ENCODE measurements around the gene INPP4B.
"Not testable (repeated sequence)": the region's sequence is repeated elsewhere in the genome, so short reads cannot be mapped to it uniquely, and the experiment has no call there.

Gene INPP4B

GRCh38 chr4:142112451-142112850 is 733.6 kb downstream of the INPP4B start:
- DNase-seq: no peak

DNA sequence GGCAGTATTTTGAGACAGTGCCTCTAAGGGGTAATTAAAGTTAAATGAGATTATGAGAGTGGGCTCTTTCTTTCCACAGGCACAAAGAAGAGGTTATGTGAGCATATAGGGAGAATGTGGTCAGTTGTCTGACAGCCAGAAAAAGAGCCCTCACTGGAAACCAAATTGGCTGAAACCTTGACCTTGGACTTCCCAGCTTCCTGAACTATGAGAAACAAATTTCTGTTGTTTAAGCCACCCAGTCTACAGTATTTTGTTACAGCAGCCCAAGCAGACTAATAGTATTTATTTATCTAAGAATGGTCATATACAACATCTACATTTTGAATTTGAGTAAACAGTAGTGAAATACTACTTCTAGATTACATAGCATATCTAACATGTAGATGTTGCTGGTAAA is 736.0 kb downstream of the INPP4B start:
- DNase-seq: no peak

- no peak for DNase-seq
Measured at GRCh38 chr4:142104041-142104440, 742.1 kb downstream of the INPP4B start.

- DNase-seq: no peak
Measured at GRCh38 chr4:142101401-142101800, 744.7 kb downstream of the INPP4B start.

DNA sequence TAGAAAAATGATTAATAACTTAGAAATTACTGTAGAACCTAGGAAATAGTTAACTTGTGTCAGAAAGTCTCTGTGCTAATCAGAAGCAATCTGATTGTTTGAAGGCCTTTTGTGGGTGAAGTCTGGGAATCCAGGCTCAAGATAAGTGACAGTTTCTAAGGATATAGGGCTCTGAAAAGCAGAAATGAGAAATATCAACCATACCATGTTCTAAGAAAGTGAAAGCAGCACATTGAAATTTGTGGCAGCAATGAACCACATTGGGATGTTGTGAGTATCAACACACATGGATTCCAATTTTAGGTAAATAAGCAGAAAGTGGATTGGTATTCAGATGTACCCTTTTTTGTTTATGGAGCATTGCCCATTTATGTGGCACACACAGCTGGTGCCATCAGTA is 745.2 kb downstream of the INPP4B start:
- DNase-seq: no peak

DNA sequence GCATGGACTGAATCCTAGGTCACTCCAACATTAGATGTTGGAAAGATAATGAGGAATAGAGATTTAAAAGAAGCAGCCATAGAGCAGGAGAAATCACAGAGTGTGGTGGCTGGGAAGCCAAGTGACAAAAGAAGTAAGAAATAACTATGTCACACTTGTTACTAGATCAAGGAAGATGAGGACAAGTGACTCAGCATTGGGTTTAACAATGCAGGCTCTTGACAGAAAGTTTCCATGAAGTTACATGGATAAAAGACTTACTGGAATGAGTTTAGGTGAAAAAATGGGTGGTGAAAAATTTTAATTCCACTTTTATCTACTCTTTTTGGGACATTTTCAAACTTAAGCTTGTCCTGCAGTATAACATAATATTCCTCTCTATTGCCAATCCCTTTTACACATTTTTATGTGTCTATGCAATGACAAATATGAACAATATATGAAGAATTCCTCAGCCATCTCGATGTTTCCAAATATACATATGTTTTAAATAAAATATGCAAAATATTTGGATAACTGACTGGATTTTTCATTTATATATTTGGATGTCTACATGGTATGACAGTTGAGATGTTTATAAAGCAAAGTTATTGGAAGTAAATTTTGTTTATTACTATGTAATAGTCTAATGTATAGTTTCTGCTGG is 747.1 kb downstream of the INPP4B start:
- DNase-seq: no peak

DNA sequence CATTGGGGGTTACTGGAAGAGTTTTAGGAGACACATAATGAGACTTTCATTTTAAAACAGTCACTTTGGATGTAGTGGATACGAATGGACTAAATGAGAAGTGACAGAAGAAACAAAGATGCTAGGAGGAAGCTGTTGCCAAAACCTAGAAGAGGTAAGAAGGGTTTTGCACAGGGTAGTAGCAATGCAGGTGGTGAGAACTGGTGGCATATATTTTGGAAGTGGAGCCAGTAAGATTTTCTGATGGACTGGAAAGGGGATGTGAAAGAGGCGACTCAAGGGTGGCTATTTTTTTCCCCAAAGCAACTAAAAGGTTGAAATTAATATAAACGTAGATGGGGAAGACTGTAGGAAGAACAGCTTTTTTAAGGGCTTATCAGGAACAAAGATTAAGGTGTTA is 747.7 kb downstream of the INPP4B start:
- DNase-seq: no peak

- DNase-seq: no peak
Measured at GRCh38 chr4:142097015-142097414, 749.1 kb downstream of the INPP4B start.

DNA sequence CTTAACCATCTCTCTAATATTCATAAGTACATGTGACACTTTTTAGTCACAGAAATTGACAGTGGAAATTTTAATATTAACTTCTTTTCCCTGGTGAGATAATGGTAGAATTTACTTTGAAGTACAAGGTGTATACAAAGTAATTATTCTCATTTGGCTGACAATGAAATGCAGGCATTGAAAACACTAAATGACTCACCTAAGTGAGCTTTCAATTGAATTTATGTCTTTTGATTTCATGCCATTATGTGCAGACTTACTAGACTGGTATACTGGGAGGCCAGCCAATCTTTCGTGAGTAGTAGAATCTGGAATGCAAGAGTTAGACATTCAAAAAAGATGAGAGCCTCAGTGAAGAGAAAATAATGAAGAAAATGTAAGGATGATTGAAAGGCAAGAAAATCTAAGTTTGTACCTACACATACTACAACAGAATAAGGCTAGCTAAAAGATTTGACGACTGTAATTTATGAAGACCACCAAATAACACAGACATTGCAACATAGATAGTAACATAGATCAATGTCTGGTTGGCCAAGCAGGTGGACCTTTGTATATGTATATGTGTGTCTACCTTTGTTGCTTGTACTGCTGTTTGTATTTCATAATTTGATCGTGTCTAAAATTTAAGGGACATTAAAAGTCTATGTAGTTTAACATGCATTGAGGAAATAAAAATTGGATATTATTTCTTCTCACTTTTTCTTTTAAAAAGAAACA is 750.1 kb downstream of the INPP4B start:
- DNase-seq: no peak

GRCh38 chr4:142092941-142093340 is 753.2 kb downstream of the INPP4B start:
- no peak for DNase-seq

DNA sequence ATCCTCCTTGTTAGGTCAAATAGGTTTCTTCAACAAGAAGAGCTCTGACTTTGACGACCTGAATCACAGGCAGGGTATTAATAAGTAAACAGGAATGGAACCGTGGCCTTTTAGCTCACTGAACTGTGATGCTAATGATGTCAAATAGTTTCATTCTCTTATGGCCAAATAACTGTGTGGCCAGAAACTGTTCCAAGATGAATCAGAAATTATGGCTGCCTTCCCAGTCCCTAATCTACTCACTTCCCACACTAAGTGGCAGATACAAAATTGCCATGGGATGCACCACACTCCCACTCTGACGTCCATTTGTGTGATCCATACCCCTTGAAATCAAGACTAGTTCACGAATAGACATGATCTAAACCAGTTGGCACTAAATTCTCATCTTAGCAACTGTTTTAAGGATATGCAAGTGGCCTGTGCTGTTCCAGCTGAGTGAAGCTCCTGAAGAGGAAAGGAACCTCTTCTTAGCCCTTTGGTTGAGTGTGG is 754.4 kb downstream of the INPP4B start:
- DNase-seq: no peak

DNA sequence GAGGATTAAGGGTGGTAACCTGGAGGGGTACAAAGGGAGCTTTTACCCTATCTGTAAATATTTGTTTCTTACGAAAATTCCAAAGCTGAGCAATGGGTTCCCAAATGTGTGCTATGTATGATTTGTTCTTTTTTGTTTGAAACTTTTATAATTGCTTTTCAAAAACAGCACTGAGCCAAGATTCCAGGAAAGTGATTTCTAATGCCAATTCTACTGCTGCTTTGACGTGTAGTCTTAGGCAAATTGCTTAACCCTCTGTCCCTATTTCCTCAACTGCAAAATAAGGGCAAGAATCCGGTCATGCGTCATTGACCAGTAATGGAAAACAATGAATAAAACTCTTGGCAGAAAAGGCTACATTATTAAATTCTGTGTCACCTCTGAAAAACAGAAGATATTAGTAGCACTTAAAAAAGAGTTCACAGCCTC is 755.0 kb downstream of the INPP4B start:
- DNase-seq: no peak

DNA sequence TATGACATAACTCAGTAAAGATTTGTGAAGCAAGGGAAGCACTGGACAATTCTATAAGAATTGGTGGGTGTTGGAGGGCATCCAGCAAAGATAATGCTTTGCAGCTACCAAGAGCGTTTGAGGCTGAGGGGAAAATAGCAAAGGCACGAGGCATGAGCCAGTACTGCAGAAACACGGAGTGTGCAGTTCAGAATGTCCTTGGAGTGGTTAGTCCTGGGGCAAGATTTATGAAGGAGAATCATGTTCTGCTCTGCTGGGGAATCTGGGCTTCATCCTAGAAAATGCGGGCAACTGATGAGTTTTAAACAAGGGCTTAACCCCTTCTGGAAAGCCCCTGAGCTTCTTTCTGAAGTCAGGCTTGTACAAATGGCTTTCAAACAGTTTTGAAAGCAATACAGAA is 757.2 kb downstream of the INPP4B start:
- DNase-seq: no peak

DNA sequence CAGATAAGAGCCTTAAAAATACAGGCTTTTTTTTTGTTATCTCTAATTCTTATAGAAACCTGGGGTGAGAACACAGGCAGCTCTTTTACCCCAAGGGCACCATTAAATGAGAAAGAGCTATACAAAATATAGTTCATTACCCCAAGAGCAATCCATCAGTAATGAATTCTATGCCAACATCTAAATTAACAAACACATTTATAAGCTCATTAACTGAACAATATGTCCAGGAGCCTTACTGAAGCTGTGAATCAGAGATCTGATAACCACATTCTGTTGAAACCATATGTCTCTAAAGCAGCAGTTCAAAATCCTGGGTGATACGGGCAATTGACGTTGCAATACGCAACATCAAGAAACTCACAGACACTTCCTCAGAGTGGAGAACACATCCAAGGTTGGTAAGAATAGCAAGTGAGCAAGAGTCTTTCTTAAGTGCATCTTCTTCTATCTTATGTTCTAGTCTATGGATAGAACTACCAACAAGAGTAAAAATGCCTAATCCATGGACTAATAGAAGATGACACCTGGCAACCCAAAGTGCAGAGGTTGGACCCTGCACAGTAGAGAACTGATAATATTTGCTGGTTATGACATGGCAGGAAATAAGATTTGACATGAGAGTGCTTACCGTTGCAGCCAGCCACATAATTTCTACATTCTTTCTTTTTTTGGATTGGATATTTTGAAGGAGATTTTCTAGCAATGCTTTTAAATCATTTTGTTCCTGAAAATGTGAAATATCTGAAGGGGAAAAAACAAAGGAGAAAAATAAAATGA is 760.4 kb downstream of the INPP4B start:
- no peak for DNase-seq

DNA sequence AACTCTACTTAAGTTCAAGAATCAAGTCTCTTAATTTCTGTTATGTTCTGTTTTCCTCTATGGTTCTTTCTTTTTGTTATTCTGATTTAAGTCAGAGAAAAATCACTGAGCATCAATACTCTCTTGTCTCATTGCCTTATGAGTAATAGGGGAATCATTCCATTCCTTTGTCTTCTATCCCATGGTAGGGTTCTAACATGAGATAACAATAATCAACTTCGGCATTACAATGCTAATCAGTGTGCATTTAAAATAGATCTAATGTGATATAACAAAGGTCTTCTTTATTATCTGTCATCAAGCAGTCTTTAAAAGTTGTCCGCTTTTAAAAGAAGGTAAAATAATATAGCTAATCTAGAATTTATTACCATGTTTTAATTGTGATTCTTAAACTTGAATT is 762.8 kb downstream of the INPP4B start:
- DNase-seq: no peak

GRCh38 chr4:142081025-142081424 is 765.1 kb downstream of the INPP4B start:
- no peak for DNase-seq

DNA sequence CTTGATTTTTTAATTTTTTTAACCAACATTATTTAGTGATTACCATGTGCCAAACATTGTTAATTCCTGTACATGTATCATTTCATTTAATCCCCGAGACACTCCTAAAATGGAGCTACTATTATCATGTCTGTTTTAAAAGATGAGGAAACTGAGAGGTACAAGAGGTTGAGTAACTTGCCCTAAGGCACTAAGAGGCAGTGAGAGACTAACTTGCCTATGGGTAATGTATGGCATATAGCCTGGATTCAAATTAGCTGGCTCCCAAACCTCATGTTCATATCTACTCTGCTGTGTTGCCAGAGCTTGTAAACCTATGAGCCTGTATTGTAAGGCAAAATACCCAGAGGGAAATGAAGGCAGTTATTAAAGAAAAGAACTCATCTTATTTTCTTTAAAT is 766.1 kb downstream of the INPP4B start:
- DNase-seq: no peak

DNA sequence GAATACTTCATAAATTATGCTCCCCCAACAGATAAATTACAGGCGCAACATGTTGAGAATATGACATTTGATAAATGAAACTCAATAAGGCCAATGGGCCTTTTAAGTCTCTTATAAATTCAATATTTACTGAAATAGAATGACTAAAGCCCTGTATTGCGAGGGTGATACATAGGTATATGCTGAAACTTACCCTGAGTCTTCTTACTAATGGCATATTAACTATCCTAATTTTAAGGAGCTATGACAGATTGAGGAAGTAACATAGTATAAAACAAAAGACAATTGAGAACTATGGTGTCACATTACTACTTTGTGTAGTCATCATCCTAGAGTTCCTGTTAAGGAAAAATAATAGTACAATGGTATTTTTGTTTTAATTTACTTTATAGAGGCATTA is 769.1 kb downstream of the INPP4B start:
- DNase-seq: no peak

DNA sequence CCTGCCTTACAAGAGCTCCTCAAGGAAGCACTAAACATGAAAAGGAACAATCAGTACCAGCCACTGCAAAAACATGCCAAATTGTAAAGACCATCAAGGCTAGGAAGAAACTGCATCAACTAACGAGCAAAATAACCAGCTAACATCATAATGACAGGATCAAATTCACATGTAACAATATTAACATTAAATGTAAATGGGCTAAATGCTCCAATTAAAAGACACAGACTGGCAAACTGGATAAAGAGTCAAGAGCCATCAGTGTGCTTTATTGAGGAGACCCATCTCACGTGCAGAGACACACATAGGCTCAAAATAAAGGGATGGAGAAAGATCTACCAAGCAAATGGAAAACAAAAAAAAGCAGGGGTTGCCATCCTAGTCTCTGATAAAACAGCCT is 777.8 kb downstream of the INPP4B start:
- DNase-seq: not testable (repeated sequence)

- DNase-seq: not testable (repeated sequence)
Measured at GRCh38 chr4:142066562-142066961, 779.5 kb downstream of the INPP4B start.

GRCh38 chr4:142065086-142065647 is 780.9 kb downstream of the INPP4B start:
- no peak for DNase-seq

GRCh38 chr4:142064181-142064580 is 781.9 kb downstream of the INPP4B start:
- no peak for DNase-seq

- DNase-seq: no peak
Measured at GRCh38 chr4:142045996-142046395, 800.1 kb downstream of the INPP4B start.
